ENCODE measurements around the gene NOL9. TPM values are rescaled to one million over a fixed set of nuclear protein-coding genes. Genes with fewer than 3 reads are reported as not detected.

NOL9 gene
- total and polyA plus RNA-seq, 10 of the 15 experiments (the other 5 are each of a cell fraction or from before 2014, with no cell fraction given) = 3.9 to 35.9 (median 23.0) TPM

DNA sequence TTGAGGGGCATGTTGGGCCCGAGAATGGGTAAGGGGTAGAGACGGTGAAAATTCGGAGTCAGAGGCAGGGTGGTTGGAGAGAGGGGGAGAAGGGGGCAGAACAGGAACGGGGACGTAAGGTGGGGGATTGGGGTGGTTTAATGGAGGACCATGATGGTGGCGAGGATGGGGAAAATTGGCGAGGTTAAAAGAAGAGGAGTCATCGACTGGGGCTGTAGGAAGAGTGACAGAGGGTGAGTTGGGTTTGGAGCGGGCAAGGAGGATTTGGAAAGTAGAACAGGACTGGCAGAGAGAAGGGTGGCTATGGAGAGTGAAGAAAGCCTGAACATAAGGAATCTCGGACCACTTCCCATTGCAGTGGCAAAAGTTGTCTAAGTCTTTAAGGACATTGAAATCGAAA is 14.7 kb upstream of the NOL9 start:
- Histone ChIP-seq H3K79me2 (ENCODE audit: control insufficient read depth, insufficient read depth, low read length) (no peaks in the 10 kb centered on the region), H3K4me2 (ENCODE audit: control insufficient read depth, insufficient read depth) (no peak overlapping the region), H3K27ac (ENCODE audit: control insufficient read depth, insufficient read depth) (no peak overlapping the region), H3K4me3 (no peak overlapping the region), H3K4me1 (ENCODE audit: control insufficient read depth, insufficient read depth, low read length) (no peaks in the 10 kb centered on the region), H4K20me1 (ENCODE audit: control insufficient read depth, insufficient read depth) (no peaks in the 10 kb centered on the region), H3K9me3 (replicated peaks; ENCODE audit: control insufficient read depth, insufficient read depth, low read length) (no peaks in the 10 kb centered on the region; the same call in 1 of the 3 replicates), H3K27me3 (replicated peaks in 1 of 2; ENCODE audit: control insufficient read depth in 2 of 2, insufficient read depth in 2 of 2, low read length in 1 of 2) (peaks cover 0 to 2% of the 10 kb centered on the region in 2 experiments; a peak in 2 of 4 replicates), H2AFZ (ENCODE audit: control insufficient read depth, low read depth, low read length) (no peak overlapping the region), H3K9ac (ENCODE audit: control insufficient read depth, insufficient read depth, low read length) (no peak overlapping the region), H3K36me3 (ENCODE audit: control insufficient read depth in 2 of 2, insufficient read depth in 2 of 2, low read length in 1 of 2) (no peaks in the 10 kb centered on the region)
- RAD21 ChIA-PET (ENCODE audit: unreplicated experiment) = no interaction called here
- SMC1A ChIA-PET (ENCODE audit: uncharacterized antibody, unreplicated experiment) = no interaction called here
- CTCF ChIA-PET = interaction anchor here (1.0 kb wide), 1 partner anchor 47 kb away, joined by 3 read pairs; no protein-coding TSS in a partner anchor
- 48% methylated on average over 8 of the region's 11 CpGs for WGBS (ENCODE audit: insufficient coverage, insufficient replicate concordance, low lambda C conversion rate, missing lambda C conversion rate)
- intact Hi-C loops (cut with micrococcal nuclease; ENCODE audit: unreplicated experiment) = no loop called here
- FAIRE-seq (no peak), DNase-seq (ENCODE audit: low read depth, low spot score) (no peak), ATAC-seq (no peak)
- in situ Hi-C loops (cut with MboI) = no loop called here
- no TSS peak for BruUV-seq (replicated peaks)
- POLR2A ChIA-PET = interaction anchor here (0.6 to 0.7 kb wide), 2 partner anchors 121 to 172 kb away, joined by 3 read pairs; no protein-coding TSS in a partner anchor
- TF ChIP-seq HDGF (IDR thresholded peaks at IDR 0.05) = no peak

DNA sequence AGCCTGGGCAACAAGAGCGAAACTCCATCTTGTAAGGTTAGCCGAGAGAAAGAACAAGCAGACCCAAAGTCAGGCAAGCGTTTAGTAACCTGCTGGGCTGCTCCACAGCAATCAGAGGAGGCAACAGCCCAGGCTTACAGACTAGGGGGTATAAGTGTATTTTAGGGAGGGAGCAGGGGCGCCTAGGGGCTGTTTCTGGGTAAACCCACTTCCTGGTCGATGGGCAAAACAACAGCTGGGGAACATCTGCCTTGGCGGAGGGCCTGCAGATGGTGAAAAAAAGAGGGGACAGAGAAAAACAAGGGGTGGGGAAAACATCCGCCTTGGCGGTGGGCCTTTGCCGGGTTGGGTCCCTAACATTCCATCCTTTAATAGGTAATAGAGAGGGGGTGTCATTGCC is 6.0 kb upstream of the NOL9 start:
- no peak overlapping the region for H3K27ac ChIP-seq (ENCODE audit: control insufficient read depth, insufficient read depth)
- POLR2A ChIA-PET = no interaction called here
- WGBS (ENCODE audit: insufficient coverage, insufficient replicate concordance, low lambda C conversion rate, missing lambda C conversion rate) = 60% methylated on average over 9 of the region's 9 CpGs

More for the DNA sequence above, 6.0 kb upstream of the NOL9 start:
- ATAC-seq = no peak
- intact Hi-C loops (cut with micrococcal nuclease; ENCODE audit: unreplicated experiment) = no loop called here
- no peak overlapping the region for H3K4me3 ChIP-seq
- H3K4me2 ChIP-seq (ENCODE audit: control insufficient read depth, insufficient read depth) = no peak overlapping the region
- no peak overlapping the region for H3K9ac ChIP-seq (ENCODE audit: control insufficient read depth, insufficient read depth, low read length)
- no peaks in the 10 kb centered on the region for H4K20me1 ChIP-seq (ENCODE audit: control insufficient read depth, insufficient read depth)
- SMC1A ChIA-PET (ENCODE audit: uncharacterized antibody, unreplicated experiment) = interaction anchor here (2.7 kb wide), 1 partner anchor 20 kb away, joined by 7 read pairs; the partner anchor contains the start of gene ZBTB48
- TF ChIP-seq, protein P1, sequence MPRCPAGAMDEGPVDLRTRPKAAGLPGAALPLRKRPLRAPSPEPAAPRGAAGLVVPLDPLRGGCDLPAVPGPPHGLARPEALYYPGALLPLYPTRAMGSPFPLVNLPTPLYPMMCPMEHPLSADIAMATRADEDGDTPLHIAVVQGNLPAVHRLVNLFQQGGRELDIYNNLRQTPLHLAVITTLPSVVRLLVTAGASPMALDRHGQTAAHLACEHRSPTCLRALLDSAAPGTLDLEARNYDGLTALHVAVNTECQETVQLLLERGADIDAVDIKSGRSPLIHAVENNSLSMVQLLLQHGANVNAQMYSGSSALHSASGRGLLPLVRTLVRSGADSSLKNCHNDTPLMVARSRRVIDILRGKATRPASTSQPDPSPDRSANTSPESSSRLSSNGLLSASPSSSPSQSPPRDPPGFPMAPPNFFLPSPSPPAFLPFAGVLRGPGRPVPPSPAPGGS (IDR thresholded peaks at IDR 0.05; ENCODE audit: borderline replicate concordance, insufficient read depth, low read depth, low read length, poor library complexity, severe bottlenecking) = no peak
- TF ChIP-seq, protein P2, sequence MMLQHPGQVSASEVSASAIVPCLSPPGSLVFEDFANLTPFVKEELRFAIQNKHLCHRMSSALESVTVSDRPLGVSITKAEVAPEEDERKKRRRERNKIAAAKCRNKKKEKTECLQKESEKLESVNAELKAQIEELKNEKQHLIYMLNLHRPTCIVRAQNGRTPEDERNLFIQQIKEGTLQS (IDR thresholded peaks at IDR 0.05; ENCODE audit: borderline replicate concordance, extremely low read depth, low read depth, low read length) = no peak
- TF ChIP-seq, protein P3, sequence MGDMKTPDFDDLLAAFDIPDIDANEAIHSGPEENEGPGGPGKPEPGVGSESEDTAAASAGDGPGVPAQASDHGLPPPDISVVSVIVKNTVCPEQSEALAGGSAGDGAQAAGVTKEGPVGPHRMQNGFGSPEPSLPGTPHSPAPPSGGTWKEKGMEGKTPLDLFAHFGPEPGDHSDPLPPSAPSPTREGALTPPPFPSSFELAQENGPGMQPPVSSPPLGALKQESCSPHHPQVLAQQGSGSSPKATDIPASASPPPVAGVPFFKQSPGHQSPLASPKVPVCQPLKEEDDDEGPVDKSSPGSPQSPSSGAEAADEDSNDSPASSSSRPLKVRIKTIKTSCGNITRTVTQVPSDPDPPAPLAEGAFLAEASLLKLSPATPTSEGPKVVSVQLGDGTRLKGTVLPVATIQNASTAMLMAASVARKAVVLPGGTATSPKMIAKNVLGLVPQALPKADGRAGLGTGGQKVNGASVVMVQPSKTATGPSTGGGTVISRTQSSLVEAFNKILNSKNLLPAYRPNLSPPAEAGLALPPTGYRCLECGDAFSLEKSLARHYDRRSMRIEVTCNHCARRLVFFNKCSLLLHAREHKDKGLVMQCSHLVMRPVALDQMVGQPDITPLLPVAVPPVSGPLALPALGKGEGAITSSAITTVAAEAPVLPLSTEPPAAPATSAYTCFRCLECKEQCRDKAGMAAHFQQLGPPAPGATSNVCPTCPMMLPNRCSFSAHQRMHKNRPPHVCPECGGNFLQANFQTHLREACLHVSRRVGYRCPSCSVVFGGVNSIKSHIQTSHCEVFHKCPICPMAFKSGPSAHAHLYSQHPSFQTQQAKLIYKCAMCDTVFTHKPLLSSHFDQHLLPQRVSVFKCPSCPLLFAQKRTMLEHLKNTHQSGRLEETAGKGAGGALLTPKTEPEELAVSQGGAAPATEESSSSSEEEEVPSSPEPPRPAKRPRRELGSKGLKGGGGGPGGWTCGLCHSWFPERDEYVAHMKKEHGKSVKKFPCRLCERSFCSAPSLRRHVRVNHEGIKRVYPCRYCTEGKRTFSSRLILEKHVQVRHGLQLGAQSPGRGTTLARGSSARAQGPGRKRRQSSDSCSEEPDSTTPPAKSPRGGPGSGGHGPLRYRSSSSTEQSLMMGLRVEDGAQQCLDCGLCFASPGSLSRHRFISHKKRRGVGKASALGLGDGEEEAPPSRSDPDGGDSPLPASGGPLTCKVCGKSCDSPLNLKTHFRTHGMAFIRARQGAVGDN (IDR thresholded peaks at IDR 0.05) = no peak
- TF ChIP-seq POLR2A (IDR thresholded peaks at IDR 0.05; ENCODE audit: low read depth, low read length) (no peak), DPF2 (IDR thresholded peaks at IDR 0.05) (no peak), NFYA (IDR thresholded peaks at IDR 0.05; ENCODE audit: borderline replicate concordance, low read depth, low read length) (no peak), IKZF2 (IDR thresholded peaks at IDR 0.05) (no peak)
- CTCF ChIA-PET = interaction anchor here (1.0 kb wide), 1 partner anchor 23 kb away, joined by 4 read pairs; no protein-coding TSS in a partner anchor
- H3K27me3 ChIP-seq (replicated peaks in 1 of 2; ENCODE audit: control insufficient read depth in 2 of 2, insufficient read depth in 2 of 2, low read length in 1 of 2) = peaks cover 0 to 2% of the 10 kb centered on the region in 2 experiments; a peak in 2 of 4 replicates
- no peaks in the 10 kb centered on the region for H3K4me1 ChIP-seq (ENCODE audit: control insufficient read depth, insufficient read depth, low read length)
- H3K79me2 ChIP-seq (ENCODE audit: control insufficient read depth, insufficient read depth, low read length) = no peaks in the 10 kb centered on the region
- no peak overlapping the region for H2AFZ ChIP-seq (ENCODE audit: control insufficient read depth, low read depth, low read length)
- H3K9me3 ChIP-seq (replicated peaks; ENCODE audit: control insufficient read depth, insufficient read depth, low read length) = no peaks in the 10 kb centered on the region
- RAD21 ChIA-PET (ENCODE audit: unreplicated experiment) = no interaction called here
- FAIRE-seq = no peak
- no TSS peak for BruUV-seq (replicated peaks)
- no peak for DNase-seq (ENCODE audit: low read depth, low spot score)
- H3K36me3 ChIP-seq (ENCODE audit: control insufficient read depth in 2 of 2, insufficient read depth in 2 of 2, low read length in 1 of 2) = no peaks in the 10 kb centered on the region
- in situ Hi-C loops (cut with MboI) = no loop called here
